GM21526 (cell line): ENCODE measurements around the gene TCF20.

Experiments used
- ATAC-seq: cut with Tn5 transposase; IDR thresholded peaks from one replicate; pipeline ENCODE4 v1.9.1; 2021; ENCODE audit warnings: moderate library complexity; ENCODE audit not compliant: unreplicated experiment, low FRiP score

Gene TCF20

DNA sequence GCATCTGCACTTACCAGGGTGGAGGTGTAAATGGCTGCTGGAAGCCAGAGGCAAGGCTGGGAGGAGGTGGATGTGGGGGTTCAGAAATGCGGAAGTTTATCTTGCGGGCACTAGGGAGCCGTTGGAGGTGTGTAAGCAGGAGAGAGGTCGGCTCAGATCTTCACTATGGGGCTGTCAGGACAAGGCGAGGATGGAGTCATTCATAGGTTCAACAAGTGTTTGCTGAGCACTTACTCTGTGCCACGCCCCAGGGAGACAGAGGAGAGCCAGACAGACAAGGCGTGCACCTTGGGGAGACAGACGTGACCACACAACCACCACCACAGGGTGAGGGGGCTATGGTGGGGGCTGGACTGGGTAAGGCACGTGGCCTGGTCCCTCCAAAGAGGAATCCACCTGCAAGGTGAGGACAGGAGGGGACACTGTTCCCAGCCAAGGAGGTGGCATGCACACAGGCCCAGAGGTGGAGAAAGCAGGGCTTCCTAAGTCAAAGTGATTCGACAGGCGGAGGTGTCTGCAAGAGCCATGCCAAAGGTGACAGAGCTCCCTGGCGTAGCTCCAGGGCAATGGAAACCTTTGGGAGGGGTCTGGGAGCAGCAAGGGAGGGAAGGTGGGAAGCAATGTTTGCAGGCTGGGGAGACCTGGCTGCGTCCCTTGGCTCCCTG is 30.8 kb upstream of the TCF20 start:
- no peak for ATAC-seq

DNA sequence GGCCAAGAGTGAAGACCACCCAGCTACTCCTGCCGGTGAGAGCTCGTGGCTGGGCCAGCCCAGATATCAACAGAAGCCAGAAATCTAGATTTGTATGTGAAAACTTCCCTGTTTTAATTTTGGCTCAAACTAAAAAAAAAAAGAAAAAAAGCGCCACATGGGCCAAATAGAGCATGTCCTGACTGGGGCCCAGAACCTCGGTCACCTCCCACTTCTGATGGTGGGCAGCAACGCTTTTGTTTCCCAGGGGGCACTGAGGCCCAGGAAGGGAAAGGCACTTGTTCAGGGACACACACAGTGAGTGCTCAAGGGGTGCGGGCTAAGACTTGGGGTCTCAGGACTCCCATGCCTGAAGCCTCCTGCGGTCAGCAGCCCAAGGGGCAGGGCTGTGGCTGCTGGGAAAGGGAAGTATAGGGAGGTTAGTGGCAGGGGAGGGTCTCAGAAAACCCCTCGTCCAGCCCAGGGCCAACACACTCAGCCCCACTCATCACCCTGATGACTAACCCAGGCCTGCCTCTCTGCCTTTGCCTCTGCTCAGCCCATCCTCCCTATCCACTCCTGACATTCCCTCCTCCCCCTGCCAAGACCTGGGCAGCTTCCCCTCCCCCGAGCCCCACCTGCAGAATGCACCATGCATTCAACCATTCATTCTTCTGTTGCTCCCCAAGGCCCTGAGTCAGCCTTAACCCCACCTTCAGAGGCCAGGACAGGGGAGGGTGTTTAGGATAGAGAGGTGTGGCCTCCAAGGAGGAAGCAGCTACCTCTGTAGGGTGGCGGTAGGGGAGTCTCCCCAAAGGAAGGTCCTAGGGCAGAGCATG is 30.0 kb upstream of the TCF20 start:
- no peak for ATAC-seq

DNA sequence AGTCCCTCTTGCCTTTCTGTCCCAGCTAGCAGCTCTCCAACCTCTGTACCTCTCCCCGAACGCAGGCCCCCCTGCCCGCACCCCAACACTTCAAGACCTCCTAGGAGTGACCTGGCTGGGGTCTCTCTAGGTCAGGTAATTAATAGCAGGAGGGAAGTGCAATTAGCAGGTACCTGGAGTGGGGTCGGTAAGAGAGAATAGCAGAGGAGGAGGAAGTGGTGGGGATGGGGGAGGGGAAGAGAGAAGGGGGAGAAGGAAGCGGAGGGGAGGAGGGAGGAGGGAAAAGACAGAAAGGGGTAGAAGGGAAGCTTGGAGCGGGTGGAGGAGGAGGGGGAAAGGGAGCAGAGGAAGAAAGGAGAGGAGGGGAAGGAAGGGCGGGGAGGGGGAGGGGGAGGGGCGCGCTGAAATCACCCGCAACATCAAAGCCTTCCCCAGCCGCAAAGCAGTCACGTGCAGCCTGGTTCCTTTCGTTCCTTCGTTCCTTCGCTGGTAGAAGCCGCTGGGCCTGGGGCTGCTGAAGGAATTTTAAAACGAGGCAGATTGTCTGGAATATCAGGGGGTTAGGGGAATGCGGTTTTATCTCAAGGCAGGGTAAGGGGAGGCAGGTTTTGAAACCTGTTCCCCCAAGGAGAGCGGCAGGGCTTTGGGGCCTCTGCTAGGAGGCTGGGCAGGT is 29.3 kb upstream of the TCF20 start:
- ATAC-seq: no peak

DNA sequence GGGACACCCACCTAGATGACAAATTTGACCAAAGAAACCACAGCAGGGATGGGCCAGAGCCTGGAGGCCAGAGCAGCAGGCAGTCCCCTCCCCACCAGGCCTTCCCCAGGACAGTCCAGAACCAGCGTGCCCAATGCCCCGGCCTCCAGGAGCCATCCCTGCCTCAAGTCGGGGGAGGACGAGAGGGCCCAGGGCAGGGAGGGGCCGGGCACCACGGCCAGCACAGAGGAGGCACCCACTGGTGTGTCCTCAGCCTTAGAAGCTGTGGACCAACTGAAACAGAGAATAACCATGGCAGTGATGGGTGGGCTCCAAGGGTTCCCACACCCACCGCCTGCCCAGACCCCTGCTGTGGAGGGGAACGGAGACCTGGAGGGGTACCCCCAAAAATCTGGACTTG is 28.3 kb upstream of the TCF20 start:
- no peak for ATAC-seq

DNA sequence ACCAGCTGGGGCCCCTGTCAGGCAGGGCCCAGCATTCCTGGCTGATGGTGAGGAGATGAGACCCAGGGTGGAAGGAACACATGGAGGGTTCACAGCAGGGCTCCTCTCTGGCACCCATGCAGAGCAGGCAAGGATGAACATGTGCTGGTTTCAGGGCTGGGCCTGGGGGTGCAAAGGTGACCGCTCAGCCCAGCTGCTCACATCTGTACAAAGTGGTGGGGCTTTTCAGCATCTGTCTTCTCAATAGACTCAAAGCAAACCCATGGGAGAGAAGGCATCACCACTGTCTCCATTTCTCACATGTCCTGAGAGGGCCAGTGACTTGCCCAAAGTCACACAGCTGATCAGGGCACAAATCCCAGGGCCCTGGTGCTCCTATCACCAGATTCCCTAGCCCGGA is 27.3 kb upstream of the TCF20 start:
- ATAC-seq: no peak

DNA sequence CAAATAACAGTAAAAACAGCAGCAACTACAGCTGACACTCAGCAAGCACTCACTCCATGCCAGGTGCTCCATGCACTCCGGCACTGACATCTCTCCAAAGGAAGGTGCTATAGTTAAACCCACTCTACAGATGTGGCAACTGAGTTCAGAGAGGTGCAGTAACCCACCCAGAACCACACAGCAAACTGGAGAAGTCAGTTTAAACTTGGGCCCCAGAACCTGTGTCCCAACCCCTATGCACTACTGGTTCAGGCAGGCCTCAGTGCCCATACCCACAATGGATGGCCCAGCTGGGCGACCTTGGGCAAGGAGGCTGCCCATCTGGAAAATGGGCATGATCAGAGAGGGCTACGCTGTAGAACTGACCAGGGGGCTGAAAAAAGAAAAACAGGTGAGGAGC is 26.4 kb upstream of the TCF20 start:
- ATAC-seq: no peak

DNA sequence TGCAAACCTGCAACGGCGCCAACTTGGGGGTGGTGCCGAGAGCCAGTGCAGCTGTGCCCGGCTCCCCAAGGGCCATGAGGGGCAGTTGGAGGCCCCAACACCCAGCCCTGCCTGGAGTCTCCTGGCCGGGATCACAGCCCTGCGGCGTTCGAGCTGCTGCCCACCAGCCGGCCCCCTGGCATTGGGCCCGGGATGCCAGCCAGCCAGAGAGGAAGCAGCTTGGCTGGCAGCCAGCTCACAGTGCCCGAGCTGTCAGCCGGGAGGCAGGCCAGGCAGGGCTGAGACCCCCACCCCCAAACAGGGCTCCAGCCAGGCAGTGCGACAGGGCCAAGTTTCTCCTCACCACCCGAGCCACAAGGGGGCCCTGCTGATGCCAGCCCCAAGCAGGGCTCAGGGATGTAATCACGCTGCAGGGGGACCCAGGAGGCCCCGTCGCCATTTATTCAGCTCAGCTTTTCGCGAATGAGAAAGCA is 26.0 kb upstream of the TCF20 start:
- no peak for ATAC-seq

DNA sequence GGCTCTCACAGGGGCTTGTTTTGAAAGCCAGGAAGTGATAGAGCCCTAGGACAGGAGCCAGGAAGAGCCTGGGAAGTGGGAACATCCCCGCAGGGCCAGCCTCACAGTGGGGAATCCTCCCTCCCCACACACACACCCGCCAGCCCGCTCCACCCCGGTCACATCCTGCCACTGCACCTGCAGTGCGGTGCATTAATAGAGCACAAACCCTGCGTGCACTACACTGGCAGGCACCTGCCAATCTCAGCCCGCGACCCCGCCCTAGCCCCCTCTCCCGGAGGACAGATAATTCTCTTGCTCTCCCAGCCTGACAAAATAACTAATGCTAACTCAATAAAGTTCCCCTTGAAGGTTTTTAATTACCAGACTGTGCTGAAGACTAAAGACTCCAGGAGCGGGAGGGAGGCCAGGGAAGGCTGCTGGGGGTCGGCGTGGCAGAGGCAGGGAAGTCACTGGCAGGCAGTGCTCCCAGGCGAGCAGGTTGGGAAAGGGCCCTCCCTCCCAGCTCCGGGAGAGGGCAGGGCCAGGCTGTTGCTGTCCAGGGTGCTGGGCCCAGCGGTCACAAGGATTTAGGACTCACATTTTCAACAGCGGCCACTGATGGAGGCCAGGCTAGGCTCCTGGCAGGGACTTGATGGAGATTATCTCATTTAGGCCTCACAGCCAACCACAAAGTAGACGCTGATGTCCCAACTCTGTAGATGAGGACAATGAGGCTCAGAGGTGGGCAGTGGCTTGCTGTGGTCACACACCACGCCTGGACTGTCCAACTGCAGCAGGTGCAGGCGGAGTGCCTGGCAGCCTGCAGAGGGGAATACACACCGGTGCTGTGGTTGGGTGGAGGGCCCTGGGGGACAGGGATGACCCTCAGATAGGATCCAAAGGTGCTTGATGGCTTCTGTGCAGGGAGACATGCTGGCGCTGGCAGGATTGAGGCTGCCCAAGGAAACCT is 23.9 kb upstream of the TCF20 start:
- ATAC-seq: no peak

DNA sequence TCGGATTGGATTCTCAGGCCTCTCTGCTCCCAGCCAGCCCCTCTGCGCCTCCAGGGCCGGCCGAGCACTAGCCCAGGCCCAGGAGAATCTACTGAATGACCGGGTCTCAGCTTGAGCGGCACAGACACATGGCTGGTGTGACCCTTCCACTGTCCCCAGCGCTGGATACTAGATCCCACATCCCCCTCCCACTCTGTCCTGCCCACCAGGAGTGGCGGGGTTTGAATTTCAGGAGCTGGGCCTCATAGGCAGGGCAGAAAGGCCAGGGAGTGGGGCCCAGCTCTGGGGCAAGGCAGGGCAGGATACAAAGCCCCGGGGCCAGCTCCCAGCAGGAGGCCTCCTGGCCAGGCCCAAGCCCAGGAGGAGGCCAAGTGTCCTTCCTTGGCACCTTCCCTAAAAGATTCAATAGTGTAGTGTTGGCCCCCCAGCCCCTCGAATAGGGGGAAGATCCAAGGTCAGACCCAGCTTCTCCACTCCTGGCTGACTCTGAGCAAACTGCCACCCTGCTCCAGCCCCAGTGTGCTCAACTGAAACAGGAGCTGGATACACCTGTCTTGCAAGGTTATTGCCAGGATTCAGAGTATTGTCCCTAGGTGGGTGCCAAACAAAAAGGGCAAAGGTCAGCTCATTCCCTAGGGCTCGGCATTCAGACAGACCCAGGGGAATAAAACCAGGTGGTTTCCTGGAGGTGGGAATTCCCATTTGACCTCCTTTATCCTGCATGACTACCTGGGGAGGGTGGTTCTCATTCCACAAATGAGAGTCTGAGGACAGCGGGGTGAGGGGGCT is 22.5 kb upstream of the TCF20 start:
- no peak for ATAC-seq

DNA sequence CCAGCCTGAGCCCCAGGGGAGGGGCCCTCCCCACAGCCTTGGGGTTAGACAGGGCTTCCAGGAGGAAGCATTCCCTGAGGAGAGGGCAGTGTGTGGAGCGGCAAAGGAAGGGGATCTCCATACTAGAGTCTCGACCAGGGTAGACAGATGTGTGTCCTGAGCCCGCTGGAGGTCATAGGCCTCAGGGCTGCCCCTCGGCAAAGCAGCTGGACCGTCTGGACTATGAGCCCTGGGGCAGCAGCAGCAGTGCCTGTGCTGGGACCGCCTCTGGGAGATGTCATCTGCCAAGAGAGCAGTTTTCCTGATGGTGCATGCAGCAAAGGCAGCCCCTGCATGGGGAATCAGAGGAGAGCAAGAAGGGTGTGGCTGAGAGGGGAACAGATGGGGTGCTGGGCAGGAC is 20.8 kb upstream of the TCF20 start:
- ATAC-seq: no peak

DNA sequence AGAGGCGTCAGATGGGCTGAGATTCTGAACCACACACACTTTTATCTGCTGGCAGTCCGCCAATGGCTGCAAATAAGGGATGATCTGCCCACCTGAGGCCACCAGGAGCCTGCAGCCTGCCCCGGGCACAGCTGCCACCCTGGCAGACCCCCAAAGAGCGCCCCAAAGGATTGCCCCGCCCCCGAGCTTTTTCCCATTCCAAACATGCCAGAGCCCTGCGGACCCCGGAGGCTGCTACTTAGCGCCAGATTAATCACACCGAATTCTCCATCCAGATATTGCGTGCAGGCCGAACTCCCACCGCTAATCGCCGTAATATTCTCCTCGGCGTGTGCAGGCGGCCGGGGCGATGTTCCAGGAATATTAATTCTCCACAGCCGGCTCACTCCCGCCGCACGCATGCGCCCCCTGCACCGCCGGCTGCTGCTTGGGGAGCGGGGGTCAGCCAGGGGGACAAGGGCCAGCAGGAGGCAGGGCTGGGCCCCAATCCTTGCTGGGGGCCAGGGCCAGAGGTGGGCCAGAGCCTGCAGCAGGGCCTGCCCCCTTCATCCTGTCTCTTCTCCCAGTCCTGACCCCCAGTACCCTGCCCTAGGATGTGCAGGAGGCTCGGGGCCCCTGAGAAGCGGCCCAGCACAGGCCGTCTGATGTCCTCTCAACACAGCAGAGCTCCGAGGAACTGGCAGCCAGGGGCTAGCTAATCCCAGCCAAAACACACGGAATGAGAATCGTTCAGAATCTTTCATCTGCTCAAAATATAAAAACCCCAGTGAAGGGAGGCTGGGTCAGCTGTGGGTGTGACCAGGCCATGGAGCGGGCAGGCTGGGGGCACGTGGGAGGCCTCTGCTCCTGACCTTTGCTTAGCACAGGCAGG is 19.5 kb upstream of the TCF20 start:
- ATAC-seq: no peak

DNA sequence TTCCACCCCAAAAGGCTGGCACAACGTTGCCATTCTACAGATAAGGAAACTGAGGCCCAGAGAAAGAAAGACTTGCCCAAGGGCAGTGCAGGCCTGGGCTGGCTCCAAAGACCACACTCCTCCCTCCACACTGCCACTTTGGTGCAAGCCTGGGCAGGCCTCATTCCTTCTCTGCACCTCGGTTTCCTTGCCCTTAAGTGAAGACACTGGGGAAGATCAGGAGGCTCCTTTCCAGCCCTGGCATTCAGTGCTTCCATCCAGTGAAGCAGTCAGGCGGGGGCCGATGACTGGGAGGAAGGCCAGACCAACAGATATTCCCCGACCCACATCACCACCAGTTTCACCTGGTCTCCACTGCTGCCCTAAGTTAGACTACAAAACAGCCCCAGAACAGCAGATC is 18.3 kb upstream of the TCF20 start:
- no peak for ATAC-seq

DNA sequence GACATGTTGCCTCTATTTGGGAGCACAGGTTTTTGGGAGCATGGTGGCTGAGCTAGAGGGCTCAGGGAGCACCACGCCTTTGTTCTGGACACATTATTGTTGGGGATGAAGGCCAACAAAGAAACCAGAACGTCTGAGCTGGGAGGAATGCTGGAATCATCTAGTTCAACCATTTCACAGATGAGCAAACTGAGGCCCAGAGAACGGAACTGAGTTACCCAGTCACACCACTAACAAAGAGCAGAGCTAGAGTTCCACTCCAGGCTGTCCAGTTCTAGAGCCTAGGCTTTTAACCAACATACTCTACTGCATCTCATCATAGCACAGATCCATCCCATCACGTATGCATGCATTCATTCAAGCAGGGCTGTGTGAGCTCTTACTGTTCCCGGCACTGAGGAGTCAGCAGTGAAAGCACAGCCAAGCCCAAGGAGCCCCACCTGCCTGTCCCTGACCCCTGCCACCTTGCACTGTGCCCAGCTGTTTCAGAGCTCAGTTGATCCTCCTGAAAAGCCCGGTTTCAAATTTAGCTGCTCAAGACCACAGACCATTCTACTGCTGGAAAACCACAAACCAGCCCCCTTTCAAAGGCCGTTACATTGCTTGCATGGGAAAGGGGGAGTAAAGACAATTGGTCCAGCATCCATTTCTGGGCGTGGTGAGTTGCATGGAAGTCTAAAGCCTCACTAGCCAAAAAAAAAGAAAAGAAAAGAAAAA is 16.9 kb upstream of the TCF20 start:
- no peak for ATAC-seq

DNA sequence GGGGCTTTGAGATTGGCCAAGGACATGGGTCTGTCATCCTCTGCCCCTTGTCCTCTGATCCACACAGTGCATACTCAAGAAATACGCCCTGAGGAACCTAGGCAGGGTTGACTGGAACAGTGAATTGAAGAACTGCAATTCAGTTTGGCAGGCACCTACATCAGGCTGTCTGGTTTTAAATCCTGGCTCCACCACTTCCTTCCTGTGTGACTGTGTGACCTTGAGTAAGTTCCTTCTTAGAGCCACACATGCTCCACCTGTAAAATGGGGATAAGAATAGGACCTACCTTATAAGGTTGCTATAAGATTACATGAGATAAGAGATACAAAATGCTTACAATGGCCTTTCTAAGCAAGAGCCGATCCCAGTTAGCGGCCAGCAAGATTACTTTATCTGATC is 15.8 kb upstream of the TCF20 start:
- ATAC-seq: no peak

DNA sequence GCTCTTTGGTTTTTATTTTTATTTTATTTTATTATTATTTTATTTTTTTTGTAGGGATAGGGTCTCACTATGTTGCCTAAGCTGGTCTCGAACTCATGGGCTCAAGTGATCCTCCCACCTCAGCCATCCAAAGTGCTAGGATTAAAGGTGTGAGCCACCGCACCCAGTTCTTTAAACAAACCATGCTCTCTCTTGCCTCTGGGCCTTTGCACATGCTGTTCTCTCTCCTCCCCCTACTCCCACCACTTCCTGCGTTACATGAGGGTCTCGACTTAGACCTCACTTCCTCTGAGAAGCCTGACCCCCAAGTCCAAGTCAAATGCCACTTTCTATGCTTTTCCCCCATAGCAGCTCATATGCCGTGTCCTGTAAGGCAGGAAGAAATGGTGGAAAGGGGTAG is 15.2 kb upstream of the TCF20 start:
- no peak for ATAC-seq

DNA sequence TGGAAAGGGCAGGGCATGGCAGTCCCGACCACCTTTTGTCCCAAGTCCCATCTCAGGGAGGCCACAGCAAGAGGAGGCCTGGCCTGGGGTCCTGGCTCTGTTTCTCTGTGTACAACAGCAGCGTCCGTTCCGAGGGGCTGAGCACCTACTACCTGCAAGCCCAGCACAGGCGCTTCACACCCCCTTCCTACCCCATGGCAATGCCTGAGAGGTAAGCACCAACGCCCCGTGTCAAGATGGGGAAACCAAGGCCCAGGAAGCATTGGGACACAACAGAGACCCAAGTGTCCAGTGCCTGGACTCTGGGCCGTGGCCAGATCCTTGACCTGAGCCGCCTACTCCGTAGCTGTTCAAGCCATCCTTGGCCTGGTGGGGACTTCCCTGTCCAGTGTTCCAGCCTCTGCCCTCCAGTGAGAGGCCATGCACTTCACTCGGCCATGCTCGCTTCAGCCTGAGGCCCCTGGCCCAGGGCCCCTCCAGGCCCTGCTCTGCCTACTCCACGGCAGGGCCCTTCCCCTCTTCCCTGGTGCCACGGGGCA is 14.3 kb upstream of the TCF20 start:
- no peak for ATAC-seq

DNA sequence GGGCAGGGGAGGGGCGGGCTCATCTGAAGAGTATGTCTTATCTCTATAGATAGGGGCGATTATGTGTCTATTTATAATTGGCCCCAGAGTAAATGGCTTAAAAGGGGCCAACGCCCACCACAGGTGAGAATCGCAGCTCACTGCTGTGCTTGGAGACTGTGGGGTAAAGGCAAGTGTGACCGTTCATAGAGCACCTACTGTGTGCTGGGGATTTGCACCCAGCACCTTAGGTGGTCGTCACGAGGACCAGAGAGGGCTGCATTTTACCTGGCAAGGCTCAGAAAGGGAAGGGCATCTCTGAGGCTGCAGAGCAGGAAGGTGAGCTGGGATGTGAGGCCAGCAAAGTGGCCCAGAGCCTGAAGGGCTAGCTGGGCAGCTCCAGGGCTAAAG is 13.7 kb upstream of the TCF20 start:
- no peak for ATAC-seq
